SJSA1 (cell line): Measurements from ENCODE around the gene TBC1D5. TPM values are rescaled to one million over a fixed set of nuclear protein-coding genes. Genes with fewer than 3 reads are reported as not detected.

Source experiments
- DNase-seq, 2 experiments: peaks; one replicate each; pipeline ENCODE4 v3.0.0-alpha.2; 2015 to 2020; ENCODE audit warnings: low spot score in 2 of 2, low read depth in 1 of 2
- H3K27ac ChIP-seq: fragments of 250-450 bp; sonication (Bioruptor Pico); 2 replicates; pipeline ENCODE4 v1.5.1; 2020; ENCODE audit warnings: mild to moderate bottlenecking, moderate library complexity
- H3K27me3 ChIP-seq: fragments of 250-450 bp; sonication (Bioruptor Pico); replicated peaks from 2 replicates; pipeline ENCODE4 v1.5.1; 2020; ENCODE audit warnings: mild to moderate bottlenecking, moderate library complexity
- H3K36me3 ChIP-seq: fragments of 250-450 bp; sonication (Bioruptor Pico); 2 replicates; pipeline ENCODE4 v1.5.1; 2020; ENCODE audit warnings: mild to moderate bottlenecking
- H3K4me1 ChIP-seq: fragments of 250-450 bp; sonication (Bioruptor Pico); replicated peaks from 2 replicates; pipeline ENCODE4 v1.6.1; 2021; ENCODE audit warnings: mild to moderate bottlenecking
- H3K4me3 ChIP-seq: fragments of 250-450 bp; sonication (Bioruptor Pico); 2 replicates; pipeline ENCODE4 v1.5.1; 2020; ENCODE audit warnings: mild to moderate bottlenecking
- H3K9me3 ChIP-seq: fragments of 250-450 bp; sonication (Bioruptor Pico); replicated peaks from 2 replicates; pipeline ENCODE4 v1.5.1; 2020; ENCODE audit warnings: mild to moderate bottlenecking
- total RNA-seq: library from RNA; depleted of rRNA; stranded (reverse); fragments of >200 nt; shearing (Covaris generic); gene quantifications from 2 replicates; pipeline ENCODE4 v1.2.3, GENCODE V29; 2014

Gene TBC1D5
- total RNA-seq, 1 experiment from 2014 or later: 40.8 TPM

DNA sequence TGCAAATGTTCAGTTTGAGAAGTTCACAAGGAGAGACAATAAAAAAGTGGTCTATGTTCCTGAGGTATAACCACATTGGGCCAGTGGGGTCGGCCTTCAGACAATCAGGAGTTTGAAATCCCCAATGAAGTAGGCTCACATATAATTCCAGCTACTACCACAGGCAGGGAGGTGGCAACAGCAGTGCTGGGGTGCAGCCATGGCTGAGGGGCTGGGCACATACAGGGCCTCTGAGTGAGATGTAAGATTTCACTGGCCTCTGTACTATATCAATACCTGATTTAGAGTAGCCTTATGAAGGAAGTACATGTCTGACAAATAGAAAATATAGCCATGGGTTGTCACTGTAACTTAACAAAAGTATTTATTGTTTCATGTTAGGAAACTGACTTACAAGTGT is 402.2 kb downstream of the TBC1D5 start:
- Histone ChIP-seq H3K4me1 (no peaks in the 10 kb centered on the region), H3K4me3 (no peak overlapping the region), H3K27me3 (no peaks in the 10 kb centered on the region), H3K9me3 (no peaks in the 10 kb centered on the region), H3K27ac (no peak overlapping the region), H3K36me3 (no peaks in the 10 kb centered on the region)
- DNase-seq: no peak

DNA sequence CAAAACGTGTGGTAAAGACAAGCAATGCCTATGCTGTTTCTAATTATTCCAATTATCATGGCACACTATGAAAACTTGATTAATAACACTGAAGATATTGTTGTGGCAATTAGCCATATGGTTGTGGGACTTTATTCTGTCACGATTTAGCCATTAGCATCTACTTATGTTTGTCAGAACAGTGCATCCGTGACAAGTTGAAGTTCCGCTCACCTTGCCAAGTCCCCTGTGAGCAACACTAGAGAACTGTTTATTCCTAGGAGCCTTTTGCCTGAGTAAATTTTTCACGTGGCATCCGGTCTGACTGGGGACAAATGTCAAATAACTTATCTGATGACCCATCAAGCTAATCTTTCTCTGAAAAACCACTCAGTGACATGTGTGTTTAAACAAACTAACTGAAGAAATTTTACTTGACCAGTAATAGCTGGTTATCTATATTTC is 403.3 kb downstream of the TBC1D5 start:
- no peak for DNase-seq
- Histone ChIP-seq H3K27me3 (no peaks in the 10 kb centered on the region), H3K4me3 (no peak overlapping the region), H3K27ac (no peak overlapping the region), H3K4me1 (no peaks in the 10 kb centered on the region), H3K36me3 (no peaks in the 10 kb centered on the region), H3K9me3 (no peaks in the 10 kb centered on the region)

DNA sequence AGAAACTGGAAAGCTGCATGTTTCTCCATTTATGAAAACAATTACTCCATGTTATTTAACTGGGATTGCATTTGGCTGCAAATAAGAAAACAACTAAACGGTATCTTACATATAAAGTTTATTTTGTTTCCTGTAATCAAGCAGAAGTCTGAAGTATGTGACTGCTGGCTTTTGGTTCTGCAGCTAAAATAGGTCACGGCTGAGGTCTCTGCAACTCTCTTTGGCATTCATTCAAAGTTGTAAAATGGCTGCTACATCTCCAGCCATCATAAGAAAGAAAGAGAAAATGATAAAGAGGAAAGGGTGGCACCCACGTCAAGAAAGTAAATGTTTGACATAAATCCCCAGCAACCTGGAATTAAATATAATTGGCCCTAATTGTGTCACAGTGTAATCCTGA is 406.1 kb downstream of the TBC1D5 start:
- Histone ChIP-seq H3K4me1 (no peaks in the 10 kb centered on the region), H3K36me3 (no peaks in the 10 kb centered on the region), H3K4me3 (no peak overlapping the region), H3K27me3 (no peaks in the 10 kb centered on the region), H3K9me3 (no peaks in the 10 kb centered on the region), H3K27ac (no peak overlapping the region)
- no peak for DNase-seq

DNA sequence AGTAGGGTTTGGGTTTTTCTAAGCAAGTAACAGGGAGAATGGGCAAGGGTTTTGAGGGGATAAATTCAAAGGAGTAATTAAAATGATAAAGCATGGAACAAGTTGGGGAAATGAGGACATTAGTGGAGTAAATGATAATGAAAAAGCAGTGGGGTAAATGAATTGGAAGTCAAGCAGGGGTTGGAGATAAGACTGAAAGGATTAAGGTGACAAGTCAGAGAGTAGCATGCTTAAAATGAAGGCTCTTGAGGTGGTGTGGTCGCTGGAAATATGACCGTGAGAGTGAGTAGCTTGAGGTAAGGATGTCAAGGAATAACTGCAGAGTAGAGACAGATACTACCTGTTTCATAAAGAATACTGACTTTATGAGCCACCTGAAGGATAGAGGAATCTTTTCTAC is 408.5 kb downstream of the TBC1D5 start:
- no peaks in the 10 kb centered on the region for H3K9me3 ChIP-seq
- H3K4me3 ChIP-seq: no peak overlapping the region
- no peaks in the 10 kb centered on the region for H3K27me3 ChIP-seq
- H3K4me1 ChIP-seq: no peaks in the 10 kb centered on the region
- no peak overlapping the region for H3K27ac ChIP-seq
- H3K36me3 ChIP-seq: no peaks in the 10 kb centered on the region
- no peak for DNase-seq

DNA sequence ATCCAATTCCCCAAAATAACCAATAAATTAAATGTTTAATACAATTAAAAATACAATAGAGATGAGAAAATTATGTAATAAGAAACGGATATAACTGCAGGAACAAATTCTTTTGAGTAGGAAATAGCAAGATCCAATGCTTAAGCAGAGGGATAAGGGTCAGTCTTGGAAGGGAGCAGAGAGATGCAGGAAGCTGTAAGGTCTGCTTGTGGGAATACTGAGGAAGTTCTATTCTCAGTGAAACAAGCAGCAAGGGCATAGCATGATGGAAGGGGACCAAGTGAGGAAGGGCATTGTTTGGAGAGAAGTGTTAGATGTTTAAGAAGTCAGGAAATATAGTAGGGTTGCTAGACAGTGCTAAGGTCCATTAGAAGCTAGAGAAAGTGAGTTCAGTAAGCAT is 409.0 kb downstream of the TBC1D5 start:
- no peak overlapping the region for H3K4me3 ChIP-seq
- H3K9me3 ChIP-seq: no peaks in the 10 kb centered on the region
- no peak overlapping the region for H3K27ac ChIP-seq
- no peaks in the 10 kb centered on the region for H3K27me3 ChIP-seq
- DNase-seq: no peak
- H3K4me1 ChIP-seq: no peaks in the 10 kb centered on the region
- H3K36me3 ChIP-seq: no peaks in the 10 kb centered on the region

DNA sequence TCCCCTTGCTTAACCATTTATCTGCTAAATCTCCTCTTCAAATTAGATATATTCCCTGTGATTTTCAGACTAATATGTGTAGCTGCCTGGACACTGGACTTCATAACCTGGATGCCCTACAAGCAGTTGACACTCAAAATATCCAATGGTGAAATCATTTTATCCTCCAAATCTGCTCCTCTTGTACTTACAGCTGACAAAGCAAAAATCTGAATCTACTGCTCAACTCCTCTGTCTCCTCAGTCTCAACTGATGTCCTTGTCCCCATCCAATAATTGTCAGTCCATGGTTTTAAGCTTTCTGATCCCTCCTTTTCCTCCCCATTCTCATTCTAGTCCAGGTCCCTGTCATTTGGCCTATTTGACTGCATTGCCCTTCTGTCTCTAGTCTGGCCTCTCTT is 411.8 kb downstream of the TBC1D5 start:
- Histone ChIP-seq H3K4me3 (no peak overlapping the region), H3K27ac (no peak overlapping the region), H3K36me3 (no peaks in the 10 kb centered on the region), H3K27me3 (no peaks in the 10 kb centered on the region), H3K4me1 (no peaks in the 10 kb centered on the region), H3K9me3 (no peaks in the 10 kb centered on the region)
- no peak for DNase-seq

DNA sequence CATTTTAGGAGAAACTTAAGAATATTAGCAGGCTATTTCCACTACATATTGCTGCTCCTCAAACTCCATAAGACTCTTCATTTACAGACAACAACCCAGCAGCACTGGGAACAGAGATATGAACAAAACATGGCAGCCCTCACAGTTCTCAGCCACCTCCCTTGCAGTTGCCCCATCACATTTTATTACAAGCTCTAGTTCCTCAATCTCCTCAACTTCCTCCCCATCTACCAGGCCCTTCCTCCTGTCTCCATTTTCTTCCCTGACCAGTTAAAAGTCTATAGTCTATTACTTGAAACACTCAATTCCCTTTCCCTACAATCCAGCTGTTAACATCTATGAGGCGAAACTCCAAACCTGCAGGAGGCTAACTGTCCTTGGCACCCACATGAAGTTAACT is 412.5 kb downstream of the TBC1D5 start:
- no peaks in the 10 kb centered on the region for H3K36me3 ChIP-seq
- no peak overlapping the region for H3K27ac ChIP-seq
- no peak for DNase-seq

DNA sequence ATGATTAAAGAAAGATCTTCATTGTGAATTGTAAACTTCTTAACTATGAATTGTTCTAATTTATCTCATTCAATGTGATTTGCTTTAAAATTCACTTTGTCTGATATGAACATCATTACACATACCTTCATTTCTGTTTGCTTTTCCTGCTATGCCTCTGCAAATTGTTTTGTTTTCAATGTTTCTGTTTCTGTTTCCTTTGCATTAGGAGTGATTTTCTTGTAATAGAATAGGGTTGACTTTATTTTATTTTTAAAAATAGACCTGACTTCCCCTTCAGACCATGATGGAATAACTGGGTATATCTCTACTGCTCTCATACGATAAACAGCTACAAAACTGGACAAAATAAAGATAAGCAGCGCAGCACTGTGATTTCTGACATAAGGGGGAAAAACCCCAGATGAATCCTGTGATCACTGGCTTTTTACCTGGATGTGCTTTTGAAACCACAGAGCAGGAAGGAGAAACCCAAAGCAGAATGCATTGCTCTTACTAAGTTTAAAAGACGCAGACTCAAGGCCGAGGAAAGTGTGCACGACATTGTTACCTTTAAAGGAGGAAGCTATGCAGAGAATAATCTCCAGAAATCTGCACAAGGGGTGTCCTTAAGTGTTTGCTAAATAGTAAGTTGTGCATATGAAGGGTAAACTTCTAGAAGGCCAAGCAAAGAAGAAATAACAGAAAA is 420.2 kb downstream of the TBC1D5 start:
- H3K4me1 ChIP-seq: no peaks in the 10 kb centered on the region
- no peak for DNase-seq

More for the DNA sequence above, 412.5 kb downstream of the TBC1D5 start:
- Histone ChIP-seq H3K4me3 (no peak overlapping the region), H3K4me1 (no peaks in the 10 kb centered on the region), H3K27me3 (no peaks in the 10 kb centered on the region), H3K9me3 (no peaks in the 10 kb centered on the region)

DNA sequence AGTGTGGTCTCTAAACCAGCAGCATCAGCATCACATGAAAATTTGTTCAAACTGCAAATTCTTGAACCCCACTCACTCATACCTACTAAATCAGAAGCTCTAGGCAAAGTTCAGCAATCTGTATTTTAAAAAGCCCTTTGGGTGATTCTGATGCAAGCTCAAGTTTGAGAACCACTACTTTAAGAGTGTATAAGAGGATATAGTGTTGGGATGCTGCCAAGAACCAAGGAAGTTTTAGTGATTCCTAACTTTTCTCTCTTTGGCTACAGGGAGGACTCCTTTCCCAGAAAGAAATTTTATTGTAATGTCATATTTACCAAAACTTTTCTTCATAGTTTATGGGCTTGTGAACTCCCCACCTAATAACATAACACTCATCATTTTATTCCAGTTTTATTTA is 422.2 kb downstream of the TBC1D5 start:
- H3K4me3 ChIP-seq: no peak overlapping the region
- H3K4me1 ChIP-seq: no peaks in the 10 kb centered on the region
- H3K9me3 ChIP-seq: no peaks in the 10 kb centered on the region
- no peak for DNase-seq
- no peaks in the 10 kb centered on the region for H3K36me3 ChIP-seq
- no peak overlapping the region for H3K27ac ChIP-seq
- no peaks in the 10 kb centered on the region for H3K27me3 ChIP-seq

More for the DNA sequence above, 420.2 kb downstream of the TBC1D5 start:
- Histone ChIP-seq H3K27me3 (no peaks in the 10 kb centered on the region), H3K36me3 (no peaks in the 10 kb centered on the region), H3K27ac (no peak overlapping the region), H3K9me3 (no peaks in the 10 kb centered on the region), H3K4me3 (no peak overlapping the region)

DNA sequence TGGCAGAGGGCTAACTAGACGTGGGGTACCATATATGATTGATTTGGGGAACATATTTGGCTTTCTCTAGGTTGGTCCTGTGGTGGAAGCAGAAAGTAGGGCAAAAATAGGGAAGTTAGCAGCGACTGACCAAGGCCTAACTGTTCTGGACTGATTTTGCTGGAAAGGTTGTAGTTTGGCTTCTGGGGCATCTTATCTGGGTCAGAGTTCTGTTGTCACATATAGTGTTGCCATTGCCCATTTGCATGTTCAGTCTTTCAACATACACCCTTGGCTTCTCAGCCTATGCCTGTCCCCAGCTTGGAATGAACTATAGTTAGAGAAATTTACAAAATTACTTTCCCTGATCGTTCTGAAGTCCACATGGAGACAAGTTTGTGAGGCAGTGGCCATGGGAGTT is 426.5 kb downstream of the TBC1D5 start:
- Histone ChIP-seq H3K36me3 (no peaks in the 10 kb centered on the region), H3K27ac (no peak overlapping the region), H3K9me3 (no peaks in the 10 kb centered on the region), H3K4me3 (no peak overlapping the region), H3K27me3 (no peaks in the 10 kb centered on the region), H3K4me1 (no peaks in the 10 kb centered on the region)
- no peak for DNase-seq

DNA sequence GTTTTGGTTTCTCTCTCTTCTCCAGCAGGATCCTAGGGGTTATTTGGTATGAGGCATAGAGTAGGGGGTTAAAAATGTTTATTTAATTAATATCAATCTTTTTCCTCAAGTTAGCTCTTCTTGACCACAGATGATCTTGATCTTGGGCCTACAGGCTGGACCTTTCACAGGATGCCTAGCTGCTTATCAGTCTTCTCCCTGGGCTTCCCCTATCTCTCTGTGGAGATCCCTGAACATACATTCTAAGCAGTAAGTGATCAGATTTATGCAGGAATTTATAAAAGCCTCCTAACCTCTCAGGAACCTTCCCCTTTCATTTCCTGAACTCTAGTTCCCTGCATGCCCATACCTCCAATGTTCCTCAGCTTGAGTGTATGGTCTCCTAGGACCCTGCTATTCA is 428.3 kb downstream of the TBC1D5 start:
- H3K27me3 ChIP-seq: no peaks in the 10 kb centered on the region
- H3K36me3 ChIP-seq: no peaks in the 10 kb centered on the region
- H3K9me3 ChIP-seq: no peaks in the 10 kb centered on the region
- no peak overlapping the region for H3K4me3 ChIP-seq
- DNase-seq: no peak
- no peak overlapping the region for H3K27ac ChIP-seq
- H3K4me1 ChIP-seq: no peaks in the 10 kb centered on the region

DNA sequence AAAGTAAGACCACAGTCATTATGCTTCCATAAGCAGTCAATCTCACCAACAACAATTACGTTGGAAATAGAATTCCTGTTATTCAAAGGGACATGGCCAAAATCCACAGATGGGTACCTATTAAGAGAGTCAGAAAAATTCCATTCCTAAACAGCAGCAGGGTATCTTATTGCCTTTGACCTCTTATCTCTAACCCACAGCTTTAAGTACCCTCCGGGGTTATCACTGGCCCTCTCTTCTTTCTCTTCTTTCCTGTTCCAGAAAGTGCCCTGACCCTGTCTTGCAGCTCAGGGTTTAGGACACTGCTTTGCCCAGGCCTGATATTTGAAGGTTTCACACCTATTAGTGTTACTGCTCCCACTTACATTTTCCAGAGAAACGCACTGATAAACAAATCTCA is 428.7 kb downstream of the TBC1D5 start:
- no peaks in the 10 kb centered on the region for H3K4me1 ChIP-seq
- DNase-seq: no peak
- no peaks in the 10 kb centered on the region for H3K9me3 ChIP-seq
- no peaks in the 10 kb centered on the region for H3K27me3 ChIP-seq
- H3K27ac ChIP-seq: no peak overlapping the region
- no peak overlapping the region for H3K4me3 ChIP-seq
- H3K36me3 ChIP-seq: no peaks in the 10 kb centered on the region

DNA sequence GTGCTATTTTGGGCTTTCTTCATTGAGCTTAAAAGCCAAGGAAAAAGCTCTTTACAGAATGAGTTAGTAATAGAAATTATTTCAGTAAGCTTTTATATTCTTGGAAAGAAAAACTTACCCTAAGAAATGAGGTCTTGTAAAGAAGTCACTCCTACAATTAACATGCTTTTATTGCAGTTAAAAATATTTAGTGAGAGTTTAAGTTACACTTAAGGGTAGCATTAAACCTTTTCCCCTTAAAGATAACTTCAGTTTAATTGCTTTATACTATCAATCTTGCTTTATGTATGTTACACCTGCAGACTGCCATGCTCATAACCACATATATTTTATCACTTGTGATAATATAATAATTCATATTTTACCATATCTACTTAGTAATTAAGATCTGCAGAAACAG is 431.4 kb downstream of the TBC1D5 start:
- Histone ChIP-seq H3K36me3 (no peaks in the 10 kb centered on the region), H3K9me3 (no peaks in the 10 kb centered on the region), H3K4me1 (no peaks in the 10 kb centered on the region), H3K27me3 (no peaks in the 10 kb centered on the region), H3K27ac (no peak overlapping the region), H3K4me3 (no peak overlapping the region)
- no peak for DNase-seq

DNA sequence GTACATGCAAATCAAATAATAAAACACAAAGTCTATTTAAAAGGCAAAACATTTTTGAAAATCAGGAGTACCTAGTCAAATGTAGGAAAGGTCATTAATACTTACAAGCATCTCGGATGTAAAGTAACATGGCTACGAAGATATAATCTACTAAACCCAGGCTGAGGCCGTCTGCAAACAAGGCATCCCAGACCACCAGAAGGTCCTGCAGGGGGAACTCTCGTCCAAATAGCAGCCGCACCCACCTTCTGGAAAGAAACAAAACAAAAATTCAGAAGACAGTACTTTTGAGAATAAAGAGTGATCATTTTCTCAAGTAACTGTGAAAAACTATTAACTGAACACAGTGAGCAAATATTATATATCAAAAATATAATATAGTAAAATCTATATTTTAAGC is 434.5 kb downstream of the TBC1D5 start:
- H3K36me3 ChIP-seq: no peaks in the 10 kb centered on the region

DNA sequence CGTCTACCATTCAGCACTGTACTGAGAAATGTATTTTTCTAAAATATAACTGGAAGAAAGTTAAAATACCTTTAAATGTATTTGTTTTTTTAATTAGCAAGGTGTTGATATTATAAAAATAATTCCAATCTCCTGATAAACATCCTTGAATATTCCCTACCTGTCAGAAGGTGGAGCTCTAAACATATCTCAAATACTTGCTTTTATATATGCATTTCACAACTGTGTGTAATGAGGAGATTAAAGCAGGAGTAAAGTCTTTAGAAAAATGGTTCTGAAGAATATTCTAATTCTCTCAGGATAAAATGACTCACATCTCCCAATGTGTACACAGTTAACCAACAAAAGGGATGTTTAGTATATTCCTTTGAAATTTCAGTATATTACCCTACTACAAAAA is 434.9 kb downstream of the TBC1D5 start:
- Histone ChIP-seq H3K4me1 (no peaks in the 10 kb centered on the region), H3K4me3 (no peak overlapping the region), H3K9me3 (no peaks in the 10 kb centered on the region), H3K36me3 (no peaks in the 10 kb centered on the region), H3K27ac (no peak overlapping the region), H3K27me3 (no peaks in the 10 kb centered on the region)
- DNase-seq: no peak

More for the DNA sequence above, 434.5 kb downstream of the TBC1D5 start:
- Histone ChIP-seq H3K27me3 (no peaks in the 10 kb centered on the region), H3K4me1 (no peaks in the 10 kb centered on the region), H3K9me3 (no peaks in the 10 kb centered on the region), H3K4me3 (no peak overlapping the region), H3K27ac (no peak overlapping the region)
- no peak for DNase-seq
